Non-pigmented ciliary epithelial cell (primary cell): ENCODE data around the gene DTL.

Experiments
- DNase-seq: peaks from one replicate; pipeline ENCODE4 v3.0.0-alpha.2; 2010; ENCODE audit warnings: low read depth

Gene DTL

GRCh38 chr1:212091438-212092121 is 56.0 kb downstream of the DTL start:
- DNase-seq = no peak

GRCh38 chr1:212097360-212097759 is 61.8 kb downstream of the DTL start:
- DNase-seq = no peak

- no peak for DNase-seq
Measured at GRCh38 chr1:212098310-212098709, 62.8 kb downstream of the DTL start.

- DNase-seq = no peak
Measured at GRCh38 chr1:212098771-212099170, 63.2 kb downstream of the DTL start.

- no peak for DNase-seq
Measured at GRCh38 chr1:212101251-212101650, 65.7 kb downstream of the DTL start.

GRCh38 chr1:212101735-212102134 is 66.2 kb downstream of the DTL start:
- no peak for DNase-seq

GRCh38 chr1:212104586-212105325 is 69.2 kb downstream of the DTL start:
- DNase-seq = no peak

- no peak for DNase-seq
Measured at GRCh38 chr1:212106286-212106792, 70.8 kb downstream of the DTL start.

- DNase-seq = no peak
Measured at GRCh38 chr1:212107481-212107880, 71.9 kb downstream of the DTL start.

GRCh38 chr1:212108187-212108586 is 72.6 kb downstream of the DTL start:
- no peak for DNase-seq

GRCh38 chr1:212108981-212109380 is 73.4 kb downstream of the DTL start:
- DNase-seq = no peak

GRCh38 chr1:212109728-212110127 is 74.2 kb downstream of the DTL start:
- DNase-seq = no peak

- DNase-seq = no peak
Measured at GRCh38 chr1:212110617-212111016, 75.1 kb downstream of the DTL start.

- DNase-seq = no peak
Measured at GRCh38 chr1:212111536-212111935, 76.0 kb downstream of the DTL start.

- DNase-seq = no peak
Measured at GRCh38 chr1:212113706-212114105, 78.2 kb downstream of the DTL start.

- peak; percentile 23 for DNase-seq
Measured at GRCh38 chr1:212118167-212118871, 82.8 kb downstream of the DTL start.

GRCh38 chr1:212118872-212119260 is 83.3 kb downstream of the DTL start:
- no peak for DNase-seq

GRCh38 chr1:212119397-212119837 is 83.9 kb downstream of the DTL start:
- DNase-seq = no peak

- DNase-seq = no peak
Measured at GRCh38 chr1:212119863-212120262, 84.3 kb downstream of the DTL start.

- DNase-seq = no peak
Measured at GRCh38 chr1:212121779-212122178, 86.2 kb downstream of the DTL start.

GRCh38 chr1:212124690-212125582 is 89.4 kb downstream of the DTL start:
- no peak for DNase-seq

- no peak for DNase-seq
Measured at GRCh38 chr1:212125654-212126053, 90.1 kb downstream of the DTL start.
